ENCODE results near the gene GTF3A.

DNA sequence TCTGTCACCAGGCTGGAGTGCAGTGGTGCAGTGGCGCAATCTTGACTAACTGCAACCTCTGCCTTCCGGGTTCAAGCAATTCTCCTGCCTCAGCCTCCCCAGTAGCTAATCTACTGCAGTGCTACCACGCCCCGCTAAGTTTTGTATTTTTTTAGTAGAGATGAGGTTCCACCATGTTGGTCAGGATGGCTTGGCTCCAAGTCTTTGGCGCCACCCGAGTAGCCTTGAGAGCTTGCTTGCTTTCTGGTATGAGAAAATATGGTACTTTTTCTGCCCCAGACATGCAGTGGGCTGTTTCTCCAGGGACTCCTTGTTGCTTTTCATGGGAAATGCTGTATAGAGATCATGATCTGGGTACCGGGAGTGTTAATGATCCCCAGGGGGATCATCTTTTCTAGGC, 34.5 kb upstream of the GTF3A start:
- TF ChIP-seq, protein P1, sequence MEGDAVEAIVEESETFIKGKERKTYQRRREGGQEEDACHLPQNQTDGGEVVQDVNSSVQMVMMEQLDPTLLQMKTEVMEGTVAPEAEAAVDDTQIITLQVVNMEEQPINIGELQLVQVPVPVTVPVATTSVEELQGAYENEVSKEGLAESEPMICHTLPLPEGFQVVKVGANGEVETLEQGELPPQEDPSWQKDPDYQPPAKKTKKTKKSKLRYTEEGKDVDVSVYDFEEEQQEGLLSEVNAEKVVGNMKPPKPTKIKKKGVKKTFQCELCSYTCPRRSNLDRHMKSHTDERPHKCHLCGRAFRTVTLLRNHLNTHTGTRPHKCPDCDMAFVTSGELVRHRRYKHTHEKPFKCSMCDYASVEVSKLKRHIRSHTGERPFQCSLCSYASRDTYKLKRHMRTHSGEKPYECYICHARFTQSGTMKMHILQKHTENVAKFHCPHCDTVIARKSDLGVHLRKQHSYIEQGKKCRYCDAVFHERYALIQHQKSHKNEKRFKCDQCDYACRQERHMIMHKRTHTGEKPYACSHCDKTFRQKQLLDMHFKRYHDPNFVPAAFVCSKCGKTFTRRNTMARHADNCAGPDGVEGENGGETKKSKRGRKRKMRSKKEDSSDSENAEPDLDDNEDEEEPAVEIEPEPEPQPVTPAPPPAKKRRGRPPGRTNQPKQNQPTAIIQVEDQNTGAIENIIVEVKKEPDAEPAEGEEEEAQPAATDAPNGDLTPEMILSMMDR (IDR thresholded peaks at IDR 0.05 in 8 of 11, conservative IDR thresholded peaks at IDR 0.05 in 3 of 11): no peak
- TF ChIP-seq POLR2A (IDR thresholded peaks at IDR 0.05): no peak
